Activated CD8-positive, alpha-beta T cell treated with anti-CD3 and anti-CD28 coated beads, Interleukin-2, amount 10 ng/mL, durations not matched to agents 7 days and 5 days (primary cell): Measurements from ENCODE around the gene DLX5. TPM values are rescaled to one million over a fixed set of nuclear protein-coding genes. Genes with fewer than 3 reads are reported as not detected.

Source experiments
- ATAC-seq: fragments of 150-1000 bp; cut with Tn5 transposase; one replicate; pipeline ENCODE4 v1.10.0; 2021; ENCODE audit warnings: moderate library complexity
- CTCF ChIA-PET: fragments of 350-600 bp; sonication (Branson Sonifier 250); formaldehyde crosslinking; loops from one replicate; lab custom pipeline; 2021; ENCODE audit warnings: antibody characterized with exemption; lab: Charles Lee
- POLR2A ChIA-PET: fragments of 350-600 bp; sonication (Branson Sonifier 250); formaldehyde crosslinking; loops from one replicate; lab custom pipeline; 2021; ENCODE audit warnings: antibody characterized with exemption; lab: Charles Lee
- DNase-seq: peaks from one replicate; pipeline ENCODE4 v3.0.0-alpha.2; 2020
- H3K27ac Mint-ChIP-seq: one replicate; pipeline ENCODE4 v1.8.0; 2021; ENCODE audit warnings: mild to moderate bottlenecking, mixed read lengths
- H3K27me3 Mint-ChIP-seq: one replicate; pipeline ENCODE4 v1.8.0; 2021; ENCODE audit warnings: low read depth, mixed read lengths
- H3K36me3 Mint-ChIP-seq: one replicate; pipeline ENCODE4 v1.8.0; 2021; ENCODE audit warnings: low read depth, mixed read lengths
- H3K4me1 Mint-ChIP-seq: one replicate; pipeline ENCODE4 v1.8.0; 2021; ENCODE audit warnings: low read depth, mixed read lengths
- H3K4me3 Mint-ChIP-seq: one replicate; pipeline ENCODE4 v1.8.0; 2021; ENCODE audit warnings: mild to moderate bottlenecking, mixed read lengths
- H3K9me3 Mint-ChIP-seq: one replicate; pipeline ENCODE4 v1.8.0; 2022; ENCODE audit warnings: mixed read lengths; ENCODE audit not compliant: insufficient read depth
- total RNA-seq, 2 experiments: library from RNA; stranded (reverse); gene quantifications; one replicate each; pipeline ENCODE4 v1.2.3, GENCODE V29; 2021

The DLX5 gene
- total RNA-seq, 2 experiments from 2014 or later: not detected

GRCh38 chr7:97002555-97003261, 21.9 kb downstream of the DLX5 start:
- Mint-ChIP-seq H3K4me3 (peak overlapping the region; percentile 18), H3K9me3 (no peaks in the 10 kb centered on the region), H3K36me3 (peaks cover 5% of the 10 kb centered on the region), H3K4me1 (peaks cover 12% of the 10 kb centered on the region), H3K27ac (peak overlapping the region; percentile 55), H3K27me3 (peaks cover 80% of the 10 kb centered on the region)
- no peak for DNase-seq
- ChIA-PET CTCF (interaction anchor here (1.5 kb wide), 1 partner anchor 25 kb away, joined by 5 read pairs; no protein-coding TSS in a partner anchor), POLR2A (no interaction called here)
- no peak for ATAC-seq

DNA sequence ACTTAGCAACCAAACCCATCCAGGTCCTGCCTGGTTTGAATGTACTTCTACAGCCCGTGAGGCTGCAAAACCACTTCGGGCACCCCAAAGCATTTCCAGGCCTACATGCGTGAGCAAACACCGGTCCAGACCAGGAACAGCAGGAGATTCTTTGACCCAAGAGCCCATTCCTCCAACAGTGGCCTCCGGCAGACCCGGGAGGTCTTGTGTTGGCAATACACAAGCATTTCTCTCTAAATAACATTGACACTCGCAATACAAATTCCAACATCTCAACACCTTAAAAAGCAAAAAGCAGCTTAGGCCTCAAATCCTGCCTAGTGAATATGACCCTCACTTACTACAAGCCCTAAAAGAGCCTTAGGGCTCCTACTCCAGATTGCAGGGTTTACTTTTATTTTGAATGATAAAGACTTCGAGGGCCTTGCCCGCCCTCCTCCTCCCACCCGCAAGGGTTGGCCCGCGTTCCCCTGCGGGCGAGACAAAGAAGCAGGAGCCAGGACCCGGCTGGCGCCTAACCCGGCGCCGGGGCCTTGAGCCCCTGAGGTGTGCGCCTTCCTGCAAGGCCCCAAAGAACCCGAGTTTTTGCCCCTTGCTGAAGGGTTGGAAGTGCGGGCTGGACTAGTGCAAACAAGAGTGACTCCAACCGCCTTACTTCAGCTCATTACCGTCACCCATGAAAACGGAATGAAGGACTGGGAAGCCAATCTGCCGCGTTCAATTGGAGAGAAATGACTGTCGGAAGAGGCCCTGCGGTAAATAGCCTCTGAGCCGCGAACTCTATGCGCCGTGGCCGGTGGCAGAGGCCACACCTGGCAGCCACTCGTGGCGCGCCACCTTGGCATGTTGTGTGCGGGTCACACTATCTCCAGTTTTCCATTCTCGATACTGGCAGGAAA, 22.7 kb downstream of the DLX5 start:
- Mint-ChIP-seq H3K4me3 (peak overlapping the region; percentile 8), H3K27ac (peak overlapping the region; percentile 25), H3K36me3 (peaks cover 5% of the 10 kb centered on the region), H3K27me3 (peaks cover 80% of the 10 kb centered on the region), H3K9me3 (no peaks in the 10 kb centered on the region), H3K4me1 (peaks cover 12% of the 10 kb centered on the region)
- ChIA-PET POLR2A (no interaction called here), CTCF (interaction anchor here (1.5 kb wide), 1 partner anchor 26 kb away, joined by 6 read pairs; no protein-coding TSS in a partner anchor)
- DNase-seq: no peak
- no peak for ATAC-seq

DNA sequence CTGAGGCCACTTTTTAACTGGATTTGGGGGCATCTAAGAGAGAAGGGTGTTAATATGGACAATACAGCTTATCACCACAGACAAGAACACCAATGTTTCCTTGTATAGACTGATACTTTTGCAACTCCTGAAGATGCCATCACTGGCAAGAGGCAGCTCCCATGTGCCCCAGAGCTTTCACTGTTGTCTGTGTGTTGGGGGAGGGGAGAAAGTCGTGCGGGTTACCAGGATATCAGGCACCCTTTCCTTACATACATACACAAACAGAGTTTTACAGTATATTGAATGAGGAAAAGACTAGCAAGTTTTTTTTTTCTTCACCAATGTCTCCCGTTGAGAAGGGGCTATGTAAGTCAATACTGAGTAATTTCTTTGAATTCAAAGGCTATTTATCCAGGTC, 23.4 kb downstream of the DLX5 start:
- H3K9me3 Mint-ChIP-seq: no peaks in the 10 kb centered on the region
- no peak overlapping the region for H3K27ac Mint-ChIP-seq
- CTCF ChIA-PET: interaction anchor here (1.5 kb wide), 1 partner anchor 26 kb away, joined by 6 read pairs; no protein-coding TSS in a partner anchor
- POLR2A ChIA-PET: interaction anchor here (0.6 kb wide), 1 partner anchor 16 kb away, joined by 3 read pairs; no protein-coding TSS in a partner anchor
- H3K36me3 Mint-ChIP-seq: peaks cover 7% of the 10 kb centered on the region
- no peak for ATAC-seq
- DNase-seq: no peak
- peaks cover 7% of the 10 kb centered on the region for H3K4me1 Mint-ChIP-seq
- H3K4me3 Mint-ChIP-seq: no peak overlapping the region
- H3K27me3 Mint-ChIP-seq: peaks cover 83% of the 10 kb centered on the region

DNA sequence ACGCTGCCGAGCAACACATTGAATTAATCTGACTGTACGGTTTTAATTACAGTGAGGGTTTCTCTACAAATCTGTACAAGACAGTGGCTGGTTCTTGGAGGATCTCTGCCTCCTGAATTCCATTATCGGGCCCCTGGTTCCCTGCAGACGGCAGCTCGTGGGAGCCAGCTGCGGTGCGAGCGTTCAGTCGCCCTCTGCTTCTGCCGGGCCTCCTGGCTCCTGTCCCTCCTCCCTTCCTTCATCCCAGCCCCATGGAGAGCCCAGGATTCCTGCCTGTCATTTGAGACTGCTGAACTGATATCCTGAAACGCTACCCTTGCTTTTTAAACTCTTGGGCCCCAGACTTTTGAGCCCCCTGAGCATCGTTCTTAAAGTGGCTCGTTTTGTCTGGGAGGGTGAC, 25.9 kb downstream of the DLX5 start:
- CTCF ChIA-PET: interaction anchor here (0.8 kb wide), 1 partner anchor 12 kb away, joined by 3 read pairs; no protein-coding TSS in a partner anchor
- Mint-ChIP-seq H3K36me3 (peaks cover 9% of the 10 kb centered on the region), H3K27me3 (peaks cover 93% of the 10 kb centered on the region), H3K9me3 (no peaks in the 10 kb centered on the region), H3K4me3 (no peak overlapping the region), H3K27ac (peak overlapping the region; percentile 45), H3K4me1 (no peaks in the 10 kb centered on the region)
- POLR2A ChIA-PET: no interaction called here
- DNase-seq (no peak), ATAC-seq (no peak)

DNA sequence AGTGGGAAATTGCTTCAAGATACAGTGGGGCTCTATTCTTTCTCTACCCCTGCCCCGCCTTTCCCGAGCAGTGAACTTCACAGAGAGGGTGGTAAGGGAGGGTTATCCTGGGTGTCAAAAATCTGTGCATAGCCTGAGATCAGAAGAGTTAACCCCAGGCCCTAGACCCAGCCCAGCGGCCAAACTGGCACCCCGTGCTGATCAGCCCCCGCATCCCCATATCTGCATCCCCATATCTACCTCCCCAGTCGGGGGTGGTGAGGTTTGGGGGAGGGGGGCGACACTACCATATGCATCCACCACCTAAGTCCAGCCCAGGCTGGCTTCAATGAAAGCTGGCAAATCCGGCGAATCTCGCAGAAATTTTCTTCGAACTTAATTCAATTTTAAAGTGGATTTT, 26.3 kb downstream of the DLX5 start:
- H3K9me3 Mint-ChIP-seq: peaks cover under 1% of the 10 kb centered on the region
- H3K27me3 Mint-ChIP-seq: peaks cover 93% of the 10 kb centered on the region
- no peak for ATAC-seq
- H3K4me3 Mint-ChIP-seq: no peak overlapping the region
- DNase-seq: no peak
- ChIA-PET POLR2A (no interaction called here), CTCF (no interaction called here)
- H3K4me1 Mint-ChIP-seq: no peaks in the 10 kb centered on the region
- H3K36me3 Mint-ChIP-seq: peaks cover 9% of the 10 kb centered on the region
- H3K27ac Mint-ChIP-seq: no peak overlapping the region

DNA sequence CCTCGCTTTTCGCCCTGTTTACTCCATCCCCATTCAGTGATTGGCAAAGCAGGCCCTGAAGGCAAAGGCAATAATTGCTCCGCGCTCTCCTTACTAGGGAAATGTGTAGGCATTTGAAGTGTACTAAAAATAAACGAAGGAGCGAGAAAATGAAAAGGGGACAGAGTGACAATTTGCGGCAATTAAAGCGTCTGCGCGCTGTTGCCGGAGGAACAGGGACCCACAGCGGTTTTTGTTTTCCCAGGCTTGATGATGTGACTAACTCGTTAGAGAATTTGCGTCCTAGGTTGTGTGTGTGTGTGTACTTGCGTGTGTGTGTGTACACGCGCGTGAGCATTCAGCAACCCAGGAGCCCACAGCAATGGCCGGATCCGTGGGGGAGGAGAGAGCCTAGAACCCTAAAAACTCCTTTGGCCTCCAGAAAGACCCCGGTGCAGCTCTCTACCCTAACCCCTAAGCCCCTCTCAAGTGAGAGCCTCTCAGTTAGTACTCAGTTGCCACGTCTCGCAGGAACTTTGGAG, 27.1 kb downstream of the DLX5 start:
- H3K36me3 Mint-ChIP-seq: peaks cover 6% of the 10 kb centered on the region
- POLR2A ChIA-PET: no interaction called here
- no peak overlapping the region for H3K4me3 Mint-ChIP-seq
- no peak overlapping the region for H3K27ac Mint-ChIP-seq
- ATAC-seq (no peak), DNase-seq (no peak)
- CTCF ChIA-PET: no interaction called here
- peaks cover 8% of the 10 kb centered on the region for H3K9me3 Mint-ChIP-seq
- H3K27me3 Mint-ChIP-seq: peaks cover 93% of the 10 kb centered on the region
- H3K4me1 Mint-ChIP-seq: no peaks in the 10 kb centered on the region

GRCh38 chr7:96996958-96997511, 27.6 kb downstream of the DLX5 start:
- Mint-ChIP-seq H3K27me3 (peaks cover 93% of the 10 kb centered on the region), H3K27ac (no peak overlapping the region), H3K9me3 (peaks cover 8% of the 10 kb centered on the region), H3K36me3 (peaks cover 6% of the 10 kb centered on the region), H3K4me3 (no peak overlapping the region), H3K4me1 (no peaks in the 10 kb centered on the region)
- ChIA-PET POLR2A (no interaction called here), CTCF (no interaction called here)
- DNase-seq (no peak), ATAC-seq (no peak)

- Mint-ChIP-seq H3K4me3 (no peak overlapping the region), H3K27me3 (peaks cover 94% of the 10 kb centered on the region), H3K36me3 (peaks cover 8% of the 10 kb centered on the region), H3K4me1 (no peaks in the 10 kb centered on the region), H3K27ac (no peak overlapping the region), H3K9me3 (peaks cover 8% of the 10 kb centered on the region)
- ChIA-PET POLR2A (no interaction called here), CTCF (no interaction called here)
- no peak for DNase-seq
- no peak for ATAC-seq
Measured at GRCh38 chr7:96996111-96996957, 28.3 kb downstream of the DLX5 start.

- H3K4me1 Mint-ChIP-seq: no peaks in the 10 kb centered on the region
- H3K36me3 Mint-ChIP-seq: peaks cover 8% of the 10 kb centered on the region
- ATAC-seq (no peak), DNase-seq (no peak)
- ChIA-PET CTCF (no interaction called here), POLR2A (no interaction called here)
- peaks cover 90% of the 10 kb centered on the region for H3K27me3 Mint-ChIP-seq
- H3K27ac Mint-ChIP-seq: no peak overlapping the region
- no peak overlapping the region for H3K4me3 Mint-ChIP-seq
- H3K9me3 Mint-ChIP-seq: peaks cover 8% of the 10 kb centered on the region
Measured at GRCh38 chr7:96995406-96996110, 29.1 kb downstream of the DLX5 start.

DNA sequence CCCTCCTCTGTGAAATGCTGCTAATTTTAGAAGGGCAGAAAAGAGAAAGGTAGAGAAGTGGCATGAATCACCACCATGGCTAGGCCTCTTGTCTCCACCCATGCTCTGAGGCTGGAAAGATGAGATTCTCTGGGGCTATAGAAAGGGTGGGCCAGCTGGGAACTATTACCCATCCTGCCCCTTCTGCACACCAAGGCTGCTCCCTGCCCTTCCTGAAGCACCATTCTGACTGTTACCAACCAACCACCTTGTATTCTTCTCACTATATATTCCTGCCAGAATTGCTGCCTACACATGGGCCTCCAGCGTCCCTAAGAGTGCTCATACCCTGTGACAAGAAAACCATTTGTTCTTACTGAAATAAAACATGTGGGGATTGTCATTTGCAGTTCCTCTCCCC, 30.7 kb downstream of the DLX5 start:
- ChIA-PET POLR2A (no interaction called here), CTCF (no interaction called here)

More for the DNA sequence above, 30.7 kb downstream of the DLX5 start:
- H3K27ac Mint-ChIP-seq: no peak overlapping the region
- H3K27me3 Mint-ChIP-seq: peaks cover 89% of the 10 kb centered on the region
- H3K36me3 Mint-ChIP-seq: peaks cover 8% of the 10 kb centered on the region
- no peak for ATAC-seq
- H3K9me3 Mint-ChIP-seq: peaks cover 8% of the 10 kb centered on the region
- no peak for DNase-seq
- H3K4me3 Mint-ChIP-seq: no peak overlapping the region
- H3K4me1 Mint-ChIP-seq: no peaks in the 10 kb centered on the region
